H1 (cell line): Measurements from ENCODE around the gene DLG5. TPM values are rescaled to one million over a fixed set of nuclear protein-coding genes. Genes with fewer than 3 reads are reported as not detected.

ENCODE experiments used
- polyA plus RNA-seq, 7 experiments: library from polyadenylated mRNA; depleted of rRNA in 3 of 7; stranded (reverse) in 5 of 7; unstranded in 2 of 7; fragments of >200 nt in 5 of 7; fragments of 200-250 nt in 2 of 7; gene quantifications; 1 replicate in 5 of 7; 2 replicates in 1 of 7; 4 replicates in 1 of 7; pipeline versions ENCODE4 v1.2.1 to v1.2.3, GENCODE V29; 2011 to 2013; ENCODE audit warnings: missing spikeins in 2 of 7, mixed read lengths in 2 of 7
- total RNA-seq: library from RNA; stranded (reverse); fragmentation: NEBNext Ultra II Directional; extraction: Animal tissue kit (Norgen Biotek cat#: 25700); gene quantifications from 2 replicates; pipeline ENCODE4 v1.2.1, GENCODE V29; 2021
- TF ChIP-seq, protein P1 (sequence below): IDR thresholded peaks from 2 replicates; pipeline ENCODE4 v1.6.1; 2012; ENCODE audit warnings: inconsistent platforms

DLG5 gene
- total and polyA plus RNA-seq, 2 of the 8 experiments (the other 6 are each of a cell fraction or from before 2014, with no cell fraction given): 15.6 to 71.4 TPM

DNA sequence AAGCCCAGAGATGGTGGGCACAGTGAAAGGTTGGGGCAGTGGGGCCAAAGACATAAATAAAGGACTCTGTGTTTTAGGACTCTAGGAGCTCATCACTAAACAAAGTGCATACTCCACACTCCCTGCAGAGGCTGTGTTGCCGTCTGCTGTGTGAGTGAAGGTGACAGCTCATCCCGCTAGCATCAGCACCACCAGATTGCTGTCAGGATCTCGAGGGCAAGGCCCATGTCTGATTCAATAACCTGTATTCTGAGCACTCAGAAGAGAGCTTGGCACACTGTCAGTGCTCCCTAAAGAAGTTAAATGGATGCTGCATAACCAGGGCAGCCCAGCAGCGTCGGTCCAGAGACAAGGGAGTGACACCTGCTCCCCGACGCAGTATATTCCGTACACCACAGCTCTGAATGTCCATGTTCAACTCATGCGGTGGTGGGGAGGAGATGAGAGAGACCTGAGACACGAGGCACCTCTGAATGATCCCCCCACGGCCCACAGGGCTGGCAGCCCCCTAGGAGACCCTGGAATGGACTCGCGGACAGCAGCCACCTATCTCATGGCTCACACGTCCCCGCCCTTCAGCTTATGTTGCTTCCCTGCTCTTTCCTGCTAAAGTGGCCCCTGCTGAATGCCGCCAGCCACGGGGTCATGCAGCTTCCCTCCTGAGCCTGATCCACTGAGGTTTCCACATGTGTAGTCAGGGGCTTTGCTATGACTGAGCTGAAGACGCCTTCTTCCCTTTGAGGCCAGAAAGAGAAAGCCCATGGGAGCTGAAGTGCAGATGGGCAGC is 156.3 kb downstream of the DLG5 start (continued):
- TF ChIP-seq, protein P1, sequence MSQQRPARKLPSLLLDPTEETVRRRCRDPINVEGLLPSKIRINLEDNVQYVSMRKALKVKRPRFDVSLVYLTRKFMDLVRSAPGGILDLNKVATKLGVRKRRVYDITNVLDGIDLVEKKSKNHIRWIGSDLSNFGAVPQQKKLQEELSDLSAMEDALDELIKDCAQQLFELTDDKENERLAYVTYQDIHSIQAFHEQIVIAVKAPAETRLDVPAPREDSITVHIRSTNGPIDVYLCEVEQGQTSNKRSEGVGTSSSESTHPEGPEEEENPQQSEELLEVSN: no peak
